Upper lobe of left lung (tissue), 6 donors: ENCODE results near the gene ME2. TPM values are rescaled to one million over a fixed set of nuclear protein-coding genes. Genes with fewer than 3 reads are reported as not detected.
"Not testable (repeated sequence)": the region's sequence is repeated elsewhere in the genome, so short reads cannot be mapped to it uniquely, and the experiment has no call there.

Experiments used
- ATAC-seq, 2 donors: fragments of 200-7000 bp; cut with Tn5 transposase; one replicate each; pipeline ENCODE4 v1.9.1; 2022; ENCODE audit warnings: mild to moderate bottlenecking in 2 of 2, moderate library complexity in 2 of 2; ENCODE audit not compliant: low FRiP score in 2 of 2
- DNase-seq, 2 donors: peaks; one replicate each; pipeline ENCODE4 v3.0.0-alpha.2; 2019 to 2020
- H3K27ac ChIP-seq, 4 donors: fragments of 200-600 bp; sonication (generic); one replicate each; pipeline ENCODE4 v1.5.1; 2016 to 2019
- H3K27me3 ChIP-seq, 4 donors: fragments of 200-600 bp; sonication (generic); one replicate each; pipeline ENCODE4 v1.5.1; 2017 to 2019
- H3K36me3 ChIP-seq, 4 donors: fragments of 200-600 bp; sonication (generic); one replicate each; pipeline ENCODE4 v1.5.1; 2016 to 2019
- H3K4me1 ChIP-seq, 4 donors: fragments of 200-600 bp; sonication (generic); one replicate each; pipeline ENCODE4 v1.5.1; 2018 to 2019
- H3K4me3 ChIP-seq, 4 donors: fragments of 200-600 bp; sonication (generic); one replicate each; pipeline ENCODE4 v1.5.1; 2017 to 2019; ENCODE audit warnings: mild to moderate bottlenecking in 2 of 4, moderate library complexity in 1 of 4
- H3K9me3 ChIP-seq, 4 donors: fragments of 200-600 bp; sonication (generic); one replicate each; pipeline ENCODE4 v1.5.1; 2018 to 2019
- EP300 ChIP-seq, 4 donors: sonication (generic); formaldehyde crosslinking; IDR thresholded peaks; one replicate each; pipeline ENCODE4 v1.5.1; 2017; ENCODE audit warnings: antibody characterized with exemption in 4 of 4, control low read depth in 2 of 4
- POLR2A ChIP-seq, 4 donors: fragments of 450-650 bp; IDR thresholded peaks; one replicate each; pipeline ENCODE4 v1.5.1; 2016 to 2017; ENCODE audit warnings: antibody characterized with exemption in 4 of 4, mild to moderate bottlenecking in 2 of 4
- POLR2AphosphoS5 ChIP-seq, 2 donors: sonication (generic); formaldehyde crosslinking; IDR thresholded peaks; one replicate each; pipeline ENCODE4 v1.5.1; 2017; ENCODE audit warnings: antibody characterized with exemption in 2 of 2
- WGBS, 2 donors: methylation state at CpG; one replicate each; pipeline ENCODE4 v1.1.5; 2017 to 2018; 5-methylcytosine and 5-hydroxymethylcytosine counted together
- total RNA-seq, 6 donors: library from RNA; depleted of rRNA in 4 of 6; stranded (reverse); fragments of >200 nt in 4 of 6; gene quantifications; one replicate each; pipeline versions ENCODE4 v1.1.0 to v1.2.1, GENCODE V29; 2016 to 2021
- TF ChIP-seq, protein P1 (sequence below), 6 experiments: fragments of 450-650 bp in 4 of 6; fragments of 200-600 bp in 2 of 6; sonication (generic) in 2 of 6; IDR thresholded peaks; one replicate each; pipeline ENCODE4 v1.5.1; 2016 to 2019; ENCODE audit warnings: antibody characterized with exemption in 6 of 6
- donor health status: DM: no; HTN: no; CAD: no; lungs with moderate emphysema.
- donor health status: DM: no; HTN: yes; CAD: no; lungs with severe emphysema.

Gene ME2
- total RNA-seq, 6 donors from 2014 or later = 26.9 to 69.8 (median 36.4) TPM

DNA sequence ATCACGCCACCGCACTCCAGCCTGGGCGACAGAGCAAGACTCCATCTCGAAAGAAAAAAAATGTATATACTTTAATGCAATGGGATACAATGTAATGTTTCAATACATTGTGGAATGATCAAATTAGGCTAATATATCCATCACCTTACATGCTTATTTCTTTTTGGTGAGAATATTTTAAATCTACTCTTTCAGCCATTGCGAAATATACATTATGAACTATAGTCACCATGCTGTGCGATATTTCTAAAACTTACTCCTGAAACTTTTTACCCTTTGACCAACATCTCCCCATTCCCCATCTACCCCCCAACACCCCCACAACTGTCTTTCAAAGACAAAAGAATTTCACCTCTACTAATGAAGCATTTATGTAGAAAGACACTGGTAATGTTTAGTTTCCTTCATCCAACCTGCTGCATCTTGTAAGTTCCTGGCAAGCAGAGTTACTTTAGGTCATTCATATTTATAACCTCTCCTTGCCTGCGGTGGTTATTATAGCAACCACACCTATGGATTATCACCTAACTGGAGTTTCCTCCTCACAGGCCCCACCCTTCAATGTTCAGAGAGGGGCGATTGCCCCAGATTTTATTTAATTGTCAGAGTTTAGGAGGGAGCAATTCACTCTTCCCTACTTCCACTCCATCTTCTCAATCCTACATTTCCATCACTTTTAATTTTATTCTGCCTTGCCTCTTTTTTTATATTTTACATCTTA is 1.2 kb upstream of the ME2 start:
- ATAC-seq (no peak), DNase-seq (no peak)
- no peak for TF ChIP-seq EP300 (IDR thresholded peaks at IDR 0.05)
- TF ChIP-seq, protein P1, sequence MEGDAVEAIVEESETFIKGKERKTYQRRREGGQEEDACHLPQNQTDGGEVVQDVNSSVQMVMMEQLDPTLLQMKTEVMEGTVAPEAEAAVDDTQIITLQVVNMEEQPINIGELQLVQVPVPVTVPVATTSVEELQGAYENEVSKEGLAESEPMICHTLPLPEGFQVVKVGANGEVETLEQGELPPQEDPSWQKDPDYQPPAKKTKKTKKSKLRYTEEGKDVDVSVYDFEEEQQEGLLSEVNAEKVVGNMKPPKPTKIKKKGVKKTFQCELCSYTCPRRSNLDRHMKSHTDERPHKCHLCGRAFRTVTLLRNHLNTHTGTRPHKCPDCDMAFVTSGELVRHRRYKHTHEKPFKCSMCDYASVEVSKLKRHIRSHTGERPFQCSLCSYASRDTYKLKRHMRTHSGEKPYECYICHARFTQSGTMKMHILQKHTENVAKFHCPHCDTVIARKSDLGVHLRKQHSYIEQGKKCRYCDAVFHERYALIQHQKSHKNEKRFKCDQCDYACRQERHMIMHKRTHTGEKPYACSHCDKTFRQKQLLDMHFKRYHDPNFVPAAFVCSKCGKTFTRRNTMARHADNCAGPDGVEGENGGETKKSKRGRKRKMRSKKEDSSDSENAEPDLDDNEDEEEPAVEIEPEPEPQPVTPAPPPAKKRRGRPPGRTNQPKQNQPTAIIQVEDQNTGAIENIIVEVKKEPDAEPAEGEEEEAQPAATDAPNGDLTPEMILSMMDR (IDR thresholded peaks at IDR 0.05) = no peak
- no peak for TF ChIP-seq POLR2A (IDR thresholded peaks at IDR 0.05)
- TF ChIP-seq POLR2AphosphoS5 (IDR thresholded peaks at IDR 0.05) = no peak
- WGBS, 2 donors = 77 to 80% methylated on average over 8 of the region's 8 CpGs
- Histone ChIP-seq H3K36me3 (no peaks in the 10 kb centered on the region), H3K4me3 (peak overlapping the region in 3 of 4 donors; percentile 69 to 83 (median 78)), H3K27me3 (no peaks in the 10 kb centered on the region), H3K4me1 (peaks cover 11 to 21% (median 13%) of the 10 kb centered on the region in 4 donors), H3K9me3 (no peaks in the 10 kb centered on the region), H3K27ac (peak overlapping the region; percentile 92 to 97 (median 96))

DNA sequence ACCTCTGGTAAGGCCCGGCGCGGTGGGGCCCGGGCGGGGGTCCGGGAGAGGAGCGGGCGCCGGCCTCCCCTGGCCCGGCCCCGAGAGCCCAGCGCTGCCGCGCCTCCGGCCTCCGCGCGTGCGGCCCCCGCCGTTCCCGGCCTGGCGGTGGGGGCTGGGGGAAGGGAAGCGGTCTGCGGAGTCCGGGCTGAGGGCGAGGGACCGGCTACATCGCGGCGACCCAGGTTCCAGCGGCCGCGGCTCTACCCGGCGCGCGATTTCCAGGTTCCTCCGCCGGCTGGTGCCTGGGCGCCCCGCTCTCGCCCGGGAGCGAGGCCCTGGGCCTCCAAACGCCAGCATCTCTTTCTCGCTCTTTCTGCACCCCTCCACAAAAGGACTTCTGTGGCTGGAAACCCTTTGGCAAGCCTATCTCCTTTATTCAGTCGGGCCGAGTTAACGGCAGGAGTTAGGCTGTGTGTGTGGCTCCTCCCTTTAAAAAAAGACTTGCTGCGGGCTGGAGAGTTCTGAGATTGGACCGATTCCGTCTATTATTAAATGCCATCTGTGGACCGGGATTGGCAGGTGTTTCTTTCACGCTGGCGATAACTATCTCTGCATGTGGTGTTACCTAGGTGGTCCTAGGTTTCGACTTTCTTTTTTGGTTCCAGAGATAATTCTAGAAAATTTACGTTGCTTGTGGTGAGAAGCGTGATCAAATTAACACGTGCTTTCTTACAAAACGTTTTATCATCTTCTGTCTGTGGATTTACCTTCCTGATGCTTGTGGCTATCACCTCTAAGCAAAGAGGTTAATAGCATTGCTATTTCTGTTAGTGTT is 592 bp downstream of the ME2 start:
- H3K4me3 ChIP-seq = peak overlapping the region; percentile 65 to 83 (median 74)
- DNase-seq (peak in 1 of 2 donors; percentile 42), ATAC-seq (peak; percentile 9 to 68)
- H3K4me1 ChIP-seq = peaks cover 11 to 27% (median 13%) of the 10 kb centered on the region in 4 donors
- peak overlapping the region; percentile 92 to 97 (median 96) for H3K27ac ChIP-seq
- no peaks in the 10 kb centered on the region for H3K9me3 ChIP-seq
- WGBS, 2 donors = 1 to 2% methylated on average over 14 to 39 of the region's 61 CpGs
- TF ChIP-seq, protein P1 (IDR thresholded peaks at IDR 0.05) = peak in 3 of 6 experiments; percentile 4 to 17 (median 14)
- no peak for TF ChIP-seq POLR2A (IDR thresholded peaks at IDR 0.05)
- no peaks in the 10 kb centered on the region for H3K36me3 ChIP-seq
- no peaks in the 10 kb centered on the region for H3K27me3 ChIP-seq

DNA sequence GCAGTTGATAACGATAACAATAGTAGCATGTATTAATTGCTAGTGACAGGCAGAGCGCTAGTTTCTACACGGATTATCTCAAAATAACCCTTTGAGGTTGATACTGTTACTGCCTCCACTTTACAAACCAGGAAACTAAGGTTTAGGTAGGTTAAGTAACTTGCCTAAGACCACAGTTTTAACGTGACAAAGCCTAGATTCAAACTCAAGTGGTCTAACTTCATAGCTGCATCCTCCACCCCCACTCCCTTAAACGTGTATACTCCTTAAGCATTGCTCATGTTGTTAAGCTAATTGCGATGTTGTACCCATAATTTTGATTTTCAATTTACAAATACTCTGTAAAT is 1.2 kb downstream of the ME2 start:
- no peak for DNase-seq
- no peak for ATAC-seq
- peak overlapping the region in 2 of 4 donors; percentile 92 to 97 for H3K27ac ChIP-seq

DNA sequence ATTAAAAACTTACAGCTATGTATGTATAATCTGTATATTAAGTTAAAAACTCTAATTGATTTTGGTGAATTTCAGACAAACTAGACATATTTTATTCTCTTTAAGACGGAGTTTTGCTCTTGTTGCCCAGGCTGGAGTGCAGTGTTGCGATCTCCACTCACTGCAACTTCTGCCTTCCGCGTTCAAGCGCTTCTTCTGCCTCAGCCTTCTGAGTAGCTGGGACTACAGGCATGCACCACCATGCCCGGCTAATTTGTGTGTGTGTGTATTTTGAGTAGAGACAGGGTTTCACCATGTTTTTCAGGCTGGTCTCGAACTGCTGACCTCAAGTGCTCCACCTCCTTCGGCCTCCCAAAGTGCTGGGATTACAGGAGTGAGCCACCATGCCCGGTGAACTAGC is 2.0 kb downstream of the ME2 start:
- not testable (repeated sequence) for H3K4me3 ChIP-seq, DNase-seq, ATAC-seq, H3K27ac ChIP-seq, H3K27me3 ChIP-seq, H3K9me3 ChIP-seq, H3K36me3 ChIP-seq
- peaks cover 11 to 27% (median 13%) of the 10 kb centered on the region in 4 donors for H3K4me1 ChIP-seq
- 93 to 94% methylated on average over 9 of the region's 9 CpGs for WGBS, 2 donors

More for the DNA sequence above, 1.2 kb downstream of the ME2 start:
- Histone ChIP-seq H3K4me3 (peak overlapping the region in 3 of 4 donors; percentile 69 to 83 (median 78)), H3K4me1 (peaks cover 11 to 27% (median 13%) of the 10 kb centered on the region in 4 donors), H3K9me3 (no peaks in the 10 kb centered on the region), H3K27me3 (no peaks in the 10 kb centered on the region), H3K36me3 (no peaks in the 10 kb centered on the region)
- TF ChIP-seq, protein P1 (IDR thresholded peaks at IDR 0.05) = no peak
- no peak for TF ChIP-seq EP300 (IDR thresholded peaks at IDR 0.05)
- no peak for TF ChIP-seq POLR2A (IDR thresholded peaks at IDR 0.05)
- no peak for TF ChIP-seq POLR2AphosphoS5 (IDR thresholded peaks at IDR 0.05)
- WGBS, 2 donors = 25 to 31% methylated on average over 6 of the region's 6 CpGs

DNA sequence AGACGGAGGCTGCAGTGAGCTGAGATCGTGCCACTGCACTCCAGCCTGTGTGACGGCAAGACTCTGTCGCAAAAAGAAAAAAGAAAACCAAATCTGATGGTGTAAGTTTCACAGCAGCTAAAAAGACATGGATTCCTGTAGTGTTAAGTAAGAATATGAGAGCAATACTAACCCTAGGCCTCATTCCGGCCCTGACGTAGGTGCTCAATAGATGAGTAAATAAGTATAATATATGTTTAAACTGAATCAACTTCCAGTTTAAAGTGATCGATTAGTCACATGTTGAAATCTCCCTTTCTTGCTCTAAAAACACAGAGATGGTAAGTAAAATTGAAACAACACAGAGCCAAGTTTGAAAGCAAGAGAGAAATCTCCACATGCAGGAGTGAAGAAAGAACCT is 8.0 kb downstream of the ME2 start:
- H3K9me3 ChIP-seq = no peaks in the 10 kb centered on the region
- ATAC-seq (no peak), DNase-seq (no peak)
- H3K27me3 ChIP-seq = no peaks in the 10 kb centered on the region
- H3K4me3 ChIP-seq = no peak overlapping the region
- TF ChIP-seq POLR2A (IDR thresholded peaks at IDR 0.05) = no peak
- no peak for TF ChIP-seq EP300 (IDR thresholded peaks at IDR 0.05)
- TF ChIP-seq, protein P1 (IDR thresholded peaks at IDR 0.05) = no peak
- no peaks in the 10 kb centered on the region for H3K36me3 ChIP-seq
- WGBS, 2 donors = 88 to 94% methylated on average over 7 of the region's 7 CpGs
- H3K4me1 ChIP-seq = peaks cover 0 to 6% (median 0%) of the 10 kb centered on the region in 4 donors
- H3K27ac ChIP-seq = no peak overlapping the region
